GM23338 (cell line): ENCODE results near the gene HELQ. TPM values are rescaled to one million over a fixed set of nuclear protein-coding genes. Genes with fewer than 3 reads are reported as not detected.
"Not testable (repeated sequence)": the region's sequence is repeated elsewhere in the genome, so short reads cannot be mapped to it uniquely, and the experiment has no call there.

Experiments
- ATAC-seq: fragments of 200-7000 bp; cut with Tn5 transposase; 3 replicates; pipeline ENCODE4 v1.9.1; 2020
- DNase-seq: peaks from one replicate; pipeline ENCODE4 v3.0.0-alpha.2; 2015; ENCODE audit warnings: low spot score
- H2AFZ ChIP-seq: fragments of 200-600 bp; sonication (generic); 2 replicates; pipeline ENCODE4 v1.8.0; 2016; ENCODE audit warnings: antibody characterized with exemption, mild to moderate bottlenecking, moderate library complexity
- H3F3A ChIP-seq: fragments of 200-600 bp; sonication (generic); replicated peaks from 2 replicates; pipeline ENCODE4 v1.8.0; 2017; ENCODE audit warnings: antibody characterized with exemption, mixed run types, low read depth
- H3K27ac ChIP-seq: fragments of 200-600 bp; sonication (generic); 2 replicates; pipeline ENCODE4 v1.6.1; 2016; ENCODE audit warnings: low read depth
- H3K27me3 ChIP-seq: fragments of 200-600 bp; sonication (generic); 2 replicates; pipeline ENCODE4 v1.8.0; 2016; ENCODE audit warnings: mild to moderate bottlenecking, mixed run types, moderate library complexity; ENCODE audit not compliant: insufficient read depth
- H3K36me3 ChIP-seq: fragments of 200-600 bp; sonication (generic); 2 replicates; pipeline ENCODE4 v1.8.0; 2016; ENCODE audit warnings: mild to moderate bottlenecking; ENCODE audit not compliant: insufficient read depth
- H3K4me1 ChIP-seq: fragments of 200-600 bp; sonication (generic); 2 replicates; pipeline ENCODE4 v1.8.0; 2016; ENCODE audit warnings: mild to moderate bottlenecking, moderate library complexity; ENCODE audit not compliant: insufficient read depth
- H3K4me2 ChIP-seq: fragments of 200-600 bp; sonication (generic); 2 replicates; pipeline ENCODE4 v1.7.1; 2017; ENCODE audit warnings: mixed run types
- H3K4me3 ChIP-seq: fragments of 200-600 bp; sonication (generic); 2 replicates; pipeline ENCODE4 v1.6.1; 2016; ENCODE audit warnings: mixed run types
- H3K79me2 ChIP-seq: fragments of 200-600 bp; sonication (generic); replicated peaks from 2 replicates; pipeline ENCODE4 v1.8.0; 2017; ENCODE audit warnings: mild to moderate bottlenecking; ENCODE audit not compliant: insufficient read depth
- H3K9me2 ChIP-seq: fragments of 200-600 bp; sonication (generic); 2 replicates; pipeline ENCODE4 v1.8.0; 2017; ENCODE audit not compliant: insufficient read depth
- H4K20me1 ChIP-seq: fragments of 200-600 bp; sonication (generic); replicated peaks from 2 replicates; pipeline ENCODE4 v1.8.0; 2017; ENCODE audit warnings: mild to moderate bottlenecking; ENCODE audit not compliant: insufficient read depth
- H3K27ac Mint-ChIP-seq: 2 replicates; pipeline ENCODE4 v1.8.0; 2020; ENCODE audit warnings: inconsistent platforms, mild to moderate bottlenecking, moderate library complexity, mixed read lengths
- H3K27me3 Mint-ChIP-seq: 3 replicates; pipeline ENCODE4 v1.8.0; 2022; ENCODE audit warnings: low read depth, mild to moderate bottlenecking, moderate library complexity, mixed read lengths, inconsistent platforms; ENCODE audit not compliant: insufficient read depth, poor library complexity
- H3K36me3 Mint-ChIP-seq: 3 replicates; pipeline ENCODE4 v1.8.0; 2021; ENCODE audit warnings: low read depth, mild to moderate bottlenecking, inconsistent platforms, moderate library complexity, mixed read lengths
- H3K4me1 Mint-ChIP-seq: 3 replicates; pipeline ENCODE4 v1.8.0; 2020; ENCODE audit warnings: mild to moderate bottlenecking, inconsistent platforms, mixed read lengths
- H3K4me3 Mint-ChIP-seq: 3 replicates; pipeline ENCODE4 v1.8.0; 2021; ENCODE audit warnings: moderate library complexity, mild to moderate bottlenecking, inconsistent platforms, mixed read lengths
- H3K9me3 Mint-ChIP-seq: 3 replicates; pipeline ENCODE4 v1.8.0; 2020; ENCODE audit warnings: moderate library complexity, mild to moderate bottlenecking, inconsistent platforms, mixed read lengths
- CREB1 ChIP-seq: fragments of 250-450 bp; sonication (Bioruptor Pico); IDR thresholded peaks from 2 replicates; pipeline ENCODE4 v1.5.0; 2020; ENCODE audit warnings: low read depth, mild to moderate bottlenecking, moderate library complexity
- EZH2phosphoT487 ChIP-seq: fragments of 200-600 bp; sonication (generic); IDR thresholded peaks from one replicate; pipeline ENCODE4 v1.8.1; 2018; ENCODE audit warnings: antibody characterized with exemption; ENCODE audit not compliant: unreplicated experiment
- ZNF331 ChIP-seq: fragments of 250-450 bp; sonication (Bioruptor Pico); IDR thresholded peaks from 2 replicates; pipeline ENCODE4 v1.5.0; 2020; ENCODE audit warnings: low read depth, mild to moderate bottlenecking, moderate library complexity
- ZNF462 ChIP-seq: fragments of 250-450 bp; sonication (Bioruptor Pico); IDR thresholded peaks from 2 replicates; pipeline ENCODE4 v1.5.0; 2020; ENCODE audit warnings: mild to moderate bottlenecking, moderate library complexity
- polyA plus RNA-seq: library from polyadenylated mRNA; unstranded; fragments of >200 nt; fragmentation: Nextera tagmentation; extraction: Ambion mirVana; gene quantifications from 2 replicates; pipeline ENCODE4 v1.2.1, GENCODE V29; 2016
- total RNA-seq: library from RNA; depleted of rRNA; stranded (reverse); fragments of >200 nt; shearing (Covaris generic); gene quantifications from 2 replicates; pipeline ENCODE4 v1.2.3, GENCODE V29; 2014

The HELQ gene
- total and polyA plus RNA-seq, 2 experiments from 2014 or later: 6.8 to 8.1 TPM

DNA sequence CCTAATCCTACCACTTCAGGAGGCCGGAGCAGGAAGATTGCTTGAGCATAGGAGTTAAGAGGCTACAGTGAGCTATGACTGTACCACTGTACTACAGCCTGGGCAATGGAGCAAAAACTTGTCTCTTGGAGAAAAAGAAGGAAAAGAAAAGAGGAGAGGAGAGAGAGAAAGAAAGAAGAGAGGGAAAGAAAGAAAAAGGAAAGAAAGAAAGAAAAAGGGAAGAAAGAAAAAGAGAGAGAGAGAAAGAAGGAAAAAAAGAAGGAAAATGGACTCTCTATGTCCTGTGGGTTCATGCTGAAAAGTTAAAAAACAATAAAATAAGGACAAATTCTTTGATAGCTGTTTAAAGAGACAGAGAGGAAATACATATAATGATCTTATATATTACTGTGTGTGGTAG lies 42.6 kb upstream of the HELQ start (continued):
- TF ChIP-seq ZNF462 (no peak), ZNF331 (CRISPR knock-in tag) (no peak), CREB1 (CRISPR knock-in tag) (no peak), EZH2phosphoT487 (no peak)

GRCh38 chr4:83496085-83496917 lies 40.7 kb upstream of the HELQ start:
- H3K4me3 Mint-ChIP-seq, H3K79me2 ChIP-seq, DNase-seq, H3K4me3 ChIP-seq, H3K27ac Mint-ChIP-seq, H3K36me3 Mint-ChIP-seq, H3K27me3 ChIP-seq, H4K20me1 ChIP-seq, H3K4me1 ChIP-seq, ATAC-seq, H3K27me3 Mint-ChIP-seq, H3K9me2 ChIP-seq, H3K36me3 ChIP-seq, H3F3A ChIP-seq, H3K4me1 Mint-ChIP-seq, H3K27ac ChIP-seq, H3K4me2 ChIP-seq, H3K9me3 Mint-ChIP-seq: not testable (repeated sequence)
- H2AFZ ChIP-seq: peak overlapping the region; percentile 72; the same call in 1 of the 2 replicates
